Measurements from ENCODE around the gene KHDRBS2. TPM values are rescaled to one million over a fixed set of nuclear protein-coding genes. Genes with fewer than 3 reads are reported as not detected.

Gene KHDRBS2
- total and polyA plus RNA-seq, 2 experiments from 2014 or later = 5.4 to 11.7 TPM

DNA sequence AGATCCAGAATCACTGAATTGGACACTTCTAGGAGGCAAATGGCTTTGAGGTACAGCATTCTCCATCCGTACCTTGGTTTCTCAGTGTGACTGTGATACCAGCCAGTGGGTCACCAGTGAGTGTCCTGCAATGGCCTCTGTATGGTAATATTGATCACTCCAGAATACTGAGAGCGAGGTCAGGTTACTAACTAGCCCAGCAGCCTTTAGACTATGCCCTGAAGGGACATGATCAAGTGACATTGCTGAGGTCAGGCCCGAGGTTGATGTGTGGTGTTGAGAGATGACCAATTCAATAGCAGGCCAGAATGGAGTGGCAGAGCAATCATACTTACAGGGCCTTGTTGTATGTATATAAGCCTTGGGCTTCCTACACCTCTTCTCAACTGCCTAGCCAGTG, 476.0 kb downstream of the KHDRBS2 start:
- H3K27me3 ChIP-seq (ENCODE audit: insufficient read depth) = no peaks in the 10 kb centered on the region
- no peaks in the 10 kb centered on the region for H3K36me3 ChIP-seq (ENCODE audit: insufficient read depth)
- ATAC-seq = no peak

More for the DNA sequence above, 476.0 kb downstream of the KHDRBS2 start:
- H3K4me3 Mint-ChIP-seq = no peak overlapping the region
- Histone ChIP-seq H3F3A (replicated peaks; ENCODE audit: low read depth) (no peaks in the 10 kb centered on the region), H3K9me2 (ENCODE audit: insufficient read depth) (no peaks in the 10 kb centered on the region), H4K20me1 (replicated peaks; ENCODE audit: insufficient read depth) (no peaks in the 10 kb centered on the region), H3K4me2 (no peak overlapping the region), H3K4me1 (ENCODE audit: insufficient read depth) (no peaks in the 10 kb centered on the region), H3K4me3 (no peak overlapping the region), H3K27ac (ENCODE audit: low read depth) (no peak overlapping the region), H3K79me2 (replicated peaks; ENCODE audit: insufficient read depth) (no peaks in the 10 kb centered on the region), H2AFZ (no peak overlapping the region)
- no peak for TF ChIP-seq EZH2 (IDR thresholded peaks at IDR 0.05; ENCODE audit: low read depth, unreplicated experiment)
- TF ChIP-seq JUNB (IDR thresholded peaks at IDR 0.05; ENCODE audit: unreplicated experiment) = no peak
- TF ChIP-seq, protein P1, sequence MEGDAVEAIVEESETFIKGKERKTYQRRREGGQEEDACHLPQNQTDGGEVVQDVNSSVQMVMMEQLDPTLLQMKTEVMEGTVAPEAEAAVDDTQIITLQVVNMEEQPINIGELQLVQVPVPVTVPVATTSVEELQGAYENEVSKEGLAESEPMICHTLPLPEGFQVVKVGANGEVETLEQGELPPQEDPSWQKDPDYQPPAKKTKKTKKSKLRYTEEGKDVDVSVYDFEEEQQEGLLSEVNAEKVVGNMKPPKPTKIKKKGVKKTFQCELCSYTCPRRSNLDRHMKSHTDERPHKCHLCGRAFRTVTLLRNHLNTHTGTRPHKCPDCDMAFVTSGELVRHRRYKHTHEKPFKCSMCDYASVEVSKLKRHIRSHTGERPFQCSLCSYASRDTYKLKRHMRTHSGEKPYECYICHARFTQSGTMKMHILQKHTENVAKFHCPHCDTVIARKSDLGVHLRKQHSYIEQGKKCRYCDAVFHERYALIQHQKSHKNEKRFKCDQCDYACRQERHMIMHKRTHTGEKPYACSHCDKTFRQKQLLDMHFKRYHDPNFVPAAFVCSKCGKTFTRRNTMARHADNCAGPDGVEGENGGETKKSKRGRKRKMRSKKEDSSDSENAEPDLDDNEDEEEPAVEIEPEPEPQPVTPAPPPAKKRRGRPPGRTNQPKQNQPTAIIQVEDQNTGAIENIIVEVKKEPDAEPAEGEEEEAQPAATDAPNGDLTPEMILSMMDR (conservative IDR thresholded peaks at IDR 0.05; ENCODE audit: low read depth in 2 of 2) = no peak
- TF ChIP-seq EZH2phosphoT487 (IDR thresholded peaks at IDR 0.05; ENCODE audit: unreplicated experiment) = no peak
- TF ChIP-seq STAT1 (IDR thresholded peaks at IDR 0.05; ENCODE audit: unreplicated experiment) = no peak
- TF ChIP-seq, protein P2, sequence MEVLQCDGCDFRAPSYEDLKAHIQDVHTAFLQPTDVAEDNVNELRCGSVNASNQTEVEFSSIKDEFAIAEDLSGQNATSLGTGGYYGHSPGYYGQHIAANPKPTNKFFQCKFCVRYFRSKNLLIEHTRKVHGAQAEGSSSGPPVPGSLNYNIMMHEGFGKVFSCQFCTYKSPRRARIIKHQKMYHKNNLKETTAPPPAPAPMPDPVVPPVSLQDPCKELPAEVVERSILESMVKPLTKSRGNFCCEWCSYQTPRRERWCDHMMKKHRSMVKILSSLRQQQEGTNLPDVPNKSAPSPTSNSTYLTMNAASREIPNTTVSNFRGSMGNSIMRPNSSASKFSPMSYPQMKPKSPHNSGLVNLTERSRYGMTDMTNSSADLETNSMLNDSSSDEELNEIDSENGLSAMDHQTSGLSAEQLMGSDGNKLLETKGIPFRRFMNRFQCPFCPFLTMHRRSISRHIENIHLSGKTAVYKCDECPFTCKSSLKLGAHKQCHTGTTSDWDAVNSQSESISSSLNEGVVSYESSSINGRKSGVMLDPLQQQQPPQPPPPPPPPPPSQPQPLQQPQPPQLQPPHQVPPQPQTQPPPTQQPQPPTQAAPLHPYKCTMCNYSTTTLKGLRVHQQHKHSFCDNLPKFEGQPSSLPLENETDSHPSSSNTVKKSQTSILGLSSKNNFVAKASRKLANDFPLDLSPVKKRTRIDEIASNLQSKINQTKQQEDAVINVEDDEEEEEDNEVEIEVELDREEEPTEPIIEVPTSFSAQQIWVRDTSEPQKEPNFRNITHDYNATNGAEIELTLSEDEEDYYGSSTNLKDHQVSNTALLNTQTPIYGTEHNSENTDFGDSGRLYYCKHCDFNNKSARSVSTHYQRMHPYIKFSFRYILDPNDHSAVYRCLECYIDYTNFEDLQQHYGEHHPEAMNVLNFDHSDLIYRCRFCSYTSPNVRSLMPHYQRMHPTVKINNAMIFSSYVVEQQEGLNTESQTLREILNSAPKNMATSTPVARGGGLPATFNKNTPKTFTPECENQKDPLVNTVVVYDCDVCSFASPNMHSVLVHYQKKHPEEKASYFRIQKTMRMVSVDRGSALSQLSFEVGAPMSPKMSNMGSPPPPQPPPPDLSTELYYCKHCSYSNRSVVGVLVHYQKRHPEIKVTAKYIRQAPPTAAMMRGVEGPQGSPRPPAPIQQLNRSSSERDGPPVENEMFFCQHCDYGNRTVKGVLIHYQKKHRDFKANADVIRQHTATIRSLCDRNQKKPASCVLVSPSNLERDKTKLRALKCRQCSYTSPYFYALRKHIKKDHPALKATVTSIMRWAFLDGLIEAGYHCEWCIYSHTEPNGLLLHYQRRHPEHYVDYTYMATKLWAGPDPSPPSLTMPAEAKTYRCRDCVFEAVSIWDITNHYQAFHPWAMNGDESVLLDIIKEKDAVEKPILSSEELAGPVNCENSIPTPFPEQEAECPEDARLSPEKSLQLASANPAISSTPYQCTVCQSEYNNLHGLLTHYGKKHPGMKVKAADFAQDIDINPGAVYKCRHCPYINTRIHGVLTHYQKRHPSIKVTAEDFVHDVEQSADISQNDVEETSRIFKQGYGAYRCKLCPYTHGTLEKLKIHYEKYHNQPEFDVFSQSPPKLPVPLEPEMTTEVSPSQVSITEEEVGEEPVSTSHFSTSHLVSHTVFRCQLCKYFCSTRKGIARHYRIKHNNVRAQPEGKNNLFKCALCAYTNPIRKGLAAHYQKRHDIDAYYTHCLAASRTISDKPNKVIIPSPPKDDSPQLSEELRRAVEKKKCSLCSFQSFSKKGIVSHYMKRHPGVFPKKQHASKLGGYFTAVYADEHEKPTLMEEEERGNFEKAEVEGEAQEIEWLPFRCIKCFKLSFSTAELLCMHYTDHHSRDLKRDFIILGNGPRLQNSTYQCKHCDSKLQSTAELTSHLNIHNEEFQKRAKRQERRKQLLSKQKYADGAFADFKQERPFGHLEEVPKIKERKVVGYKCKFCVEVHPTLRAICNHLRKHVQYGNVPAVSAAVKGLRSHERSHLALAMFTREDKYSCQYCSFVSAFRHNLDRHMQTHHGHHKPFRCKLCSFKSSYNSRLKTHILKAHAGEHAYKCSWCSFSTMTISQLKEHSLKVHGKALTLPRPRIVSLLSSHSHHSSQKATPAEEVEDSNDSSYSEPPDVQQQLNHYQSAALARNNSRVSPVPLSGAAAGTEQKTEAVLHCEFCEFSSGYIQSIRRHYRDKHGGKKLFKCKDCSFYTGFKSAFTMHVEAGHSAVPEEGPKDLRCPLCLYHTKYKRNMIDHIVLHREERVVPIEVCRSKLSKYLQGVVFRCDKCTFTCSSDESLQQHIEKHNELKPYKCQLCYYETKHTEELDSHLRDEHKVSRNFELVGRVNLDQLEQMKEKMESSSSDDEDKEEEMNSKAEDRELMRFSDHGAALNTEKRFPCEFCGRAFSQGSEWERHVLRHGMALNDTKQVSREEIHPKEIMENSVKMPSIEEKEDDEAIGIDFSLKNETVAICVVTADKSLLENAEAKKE (CRISPR knock-in tag; IDR thresholded peaks at IDR 0.05) = no peak
- TF ChIP-seq, protein P3, sequence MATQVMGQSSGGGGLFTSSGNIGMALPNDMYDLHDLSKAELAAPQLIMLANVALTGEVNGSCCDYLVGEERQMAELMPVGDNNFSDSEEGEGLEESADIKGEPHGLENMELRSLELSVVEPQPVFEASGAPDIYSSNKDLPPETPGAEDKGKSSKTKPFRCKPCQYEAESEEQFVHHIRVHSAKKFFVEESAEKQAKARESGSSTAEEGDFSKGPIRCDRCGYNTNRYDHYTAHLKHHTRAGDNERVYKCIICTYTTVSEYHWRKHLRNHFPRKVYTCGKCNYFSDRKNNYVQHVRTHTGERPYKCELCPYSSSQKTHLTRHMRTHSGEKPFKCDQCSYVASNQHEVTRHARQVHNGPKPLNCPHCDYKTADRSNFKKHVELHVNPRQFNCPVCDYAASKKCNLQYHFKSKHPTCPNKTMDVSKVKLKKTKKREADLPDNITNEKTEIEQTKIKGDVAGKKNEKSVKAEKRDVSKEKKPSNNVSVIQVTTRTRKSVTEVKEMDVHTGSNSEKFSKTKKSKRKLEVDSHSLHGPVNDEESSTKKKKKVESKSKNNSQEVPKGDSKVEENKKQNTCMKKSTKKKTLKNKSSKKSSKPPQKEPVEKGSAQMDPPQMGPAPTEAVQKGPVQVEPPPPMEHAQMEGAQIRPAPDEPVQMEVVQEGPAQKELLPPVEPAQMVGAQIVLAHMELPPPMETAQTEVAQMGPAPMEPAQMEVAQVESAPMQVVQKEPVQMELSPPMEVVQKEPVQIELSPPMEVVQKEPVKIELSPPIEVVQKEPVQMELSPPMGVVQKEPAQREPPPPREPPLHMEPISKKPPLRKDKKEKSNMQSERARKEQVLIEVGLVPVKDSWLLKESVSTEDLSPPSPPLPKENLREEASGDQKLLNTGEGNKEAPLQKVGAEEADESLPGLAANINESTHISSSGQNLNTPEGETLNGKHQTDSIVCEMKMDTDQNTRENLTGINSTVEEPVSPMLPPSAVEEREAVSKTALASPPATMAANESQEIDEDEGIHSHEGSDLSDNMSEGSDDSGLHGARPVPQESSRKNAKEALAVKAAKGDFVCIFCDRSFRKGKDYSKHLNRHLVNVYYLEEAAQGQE (IDR thresholded peaks at IDR 0.05; ENCODE audit: unreplicated experiment) = no peak
- H3K27me3 Mint-ChIP-seq (ENCODE audit: insufficient read depth, low read depth, poor library complexity) = no peaks in the 10 kb centered on the region
- no peak overlapping the region for H3K27ac Mint-ChIP-seq
- no peak for DNase-seq (ENCODE audit: low spot score)
- H3K9me3 Mint-ChIP-seq = peaks cover 7% of the 10 kb centered on the region
- no peaks in the 10 kb centered on the region for H3K4me1 Mint-ChIP-seq
- peaks cover 5% of the 10 kb centered on the region; the same call in 2 of the 3 replicates for H3K36me3 Mint-ChIP-seq (ENCODE audit: low read depth)

All from GM23338 (cell line).